ENCODE data around the gene HOXB9. TPM values are rescaled to one million over a fixed set of nuclear protein-coding genes. Genes with fewer than 3 reads are reported as not detected.

HOXB9 gene
- total and polyA plus RNA-seq, 10 of the 15 experiments (the other 5 are each of a cell fraction or from before 2014, with no cell fraction given): 0.01 to 0.49 (median 0.09) TPM; not detected in 5

DNA sequence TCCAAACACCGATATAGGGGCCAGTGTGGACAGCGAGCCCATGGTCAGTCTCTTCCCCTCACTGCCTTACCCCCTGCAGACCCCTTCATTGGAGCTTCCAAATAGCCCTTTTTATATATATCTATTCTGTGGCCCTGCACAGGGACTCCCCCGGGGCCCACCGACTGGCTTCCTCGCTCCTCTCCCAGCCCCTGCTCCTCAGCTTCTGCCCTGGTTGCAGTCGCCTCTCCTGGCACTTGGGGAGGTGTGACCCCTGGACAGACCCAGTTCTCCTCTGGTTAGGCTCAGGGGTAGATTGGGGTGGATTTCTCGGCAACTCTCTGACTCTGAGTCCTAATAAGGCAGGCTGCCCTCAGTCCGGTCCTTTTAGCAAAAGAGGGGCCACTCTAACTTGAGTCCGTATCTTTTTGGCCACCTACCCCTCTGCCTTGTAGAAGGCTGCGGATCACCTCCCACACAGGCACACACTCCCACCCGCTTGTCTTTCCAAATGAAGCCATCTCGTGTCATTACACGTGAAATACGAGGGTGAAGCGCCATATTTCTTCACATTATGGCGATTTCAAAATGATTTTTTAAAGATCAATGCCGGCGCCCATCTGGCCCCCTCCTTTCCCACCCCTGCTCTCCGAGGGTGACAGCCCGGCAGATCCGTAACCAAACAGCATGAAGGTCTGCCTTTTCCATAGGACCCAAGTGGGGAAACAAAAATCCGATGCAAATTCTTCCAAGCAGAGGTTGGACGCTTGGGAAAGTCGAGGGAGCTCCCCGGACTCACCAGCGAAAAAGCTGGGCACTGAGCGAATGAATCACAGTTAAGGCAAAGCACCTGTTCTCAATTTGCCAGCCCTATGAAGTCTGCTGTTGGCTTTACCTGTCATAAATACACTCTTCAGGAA, 1.7 kb upstream of the HOXB9 start (continued):
- TF ChIP-seq SMAD1 (IDR thresholded peaks at IDR 0.05; ENCODE audit: low read depth, partially characterized antibody): no peak

DNA sequence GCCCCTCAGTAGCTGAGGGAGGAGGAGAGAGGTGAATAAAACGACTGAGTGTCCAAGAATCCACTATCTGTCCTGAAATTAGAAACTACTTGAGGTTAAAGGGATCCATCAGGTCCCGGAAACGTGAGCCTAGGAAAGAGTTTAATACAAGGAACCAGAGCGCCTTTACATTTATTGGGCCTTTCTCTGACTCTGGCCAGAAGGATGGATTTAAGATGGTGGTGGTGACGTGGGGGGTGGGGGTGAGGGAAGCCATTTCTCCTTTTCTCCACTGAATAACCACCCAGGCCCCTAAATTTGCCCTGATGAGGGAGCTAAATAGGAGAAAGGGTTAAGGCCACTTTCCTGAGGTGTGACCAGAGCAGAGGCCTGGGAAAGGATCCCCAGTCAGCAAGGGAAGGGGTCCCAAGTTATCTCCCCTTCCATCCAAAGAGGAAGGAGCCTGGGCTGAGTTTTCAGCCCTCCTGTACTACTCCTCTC, 1.0 kb upstream of the HOXB9 start:
- Histone ChIP-seq H3K4me1 (ENCODE audit: control insufficient read depth, insufficient read depth, low read length) (peaks cover 7% of the 10 kb centered on the region), H3K27ac (ENCODE audit: control insufficient read depth, insufficient read depth) (no peak overlapping the region), H3K9ac (ENCODE audit: control insufficient read depth, insufficient read depth, low read length) (no peak overlapping the region), H3K4me2 (ENCODE audit: control insufficient read depth, insufficient read depth) (no peak overlapping the region), H3K79me2 (ENCODE audit: control insufficient read depth, insufficient read depth, low read length) (no peaks in the 10 kb centered on the region), H3K27me3 (replicated peaks in 1 of 2; ENCODE audit: control insufficient read depth in 2 of 2, insufficient read depth in 2 of 2, low read length in 1 of 2) (peaks cover 33 to 34% of the 10 kb centered on the region in 2 experiments), H2AFZ (ENCODE audit: control insufficient read depth, low read depth, low read length) (no peak overlapping the region), H4K20me1 (ENCODE audit: control insufficient read depth, insufficient read depth) (no peaks in the 10 kb centered on the region), H3K9me3 (replicated peaks; ENCODE audit: control insufficient read depth, insufficient read depth, low read length) (no peaks in the 10 kb centered on the region), H3K36me3 (ENCODE audit: control insufficient read depth in 2 of 2, insufficient read depth in 2 of 2, low read length in 1 of 2) (no peaks in the 10 kb centered on the region; a peak in 1 of 4 replicates), H3K4me3 (no peak overlapping the region)
- DNase-seq (ENCODE audit: low read depth, low spot score) (no peak), ATAC-seq (no peak), FAIRE-seq (no peak)
- ChIA-PET POLR2A (no interaction called here), CTCF (interaction anchor here (1.1 to 2.4 kb wide), 2 partner anchors 8 to 10 kb away, joined by 3 to 16 read pairs; no protein-coding TSS in a partner anchor), SMC1A (ENCODE audit: uncharacterized antibody, unreplicated experiment) (interaction anchor here (1.4 kb wide), 1 partner anchor 9 kb away, joined by 3 read pairs; no protein-coding TSS in a partner anchor), RAD21 (ENCODE audit: unreplicated experiment) (interaction anchor here (1.0 kb wide), 1 partner anchor 21 kb away, joined by 3 read pairs; no protein-coding TSS in a partner anchor)
- no TSS peak for BruUV-seq (replicated peaks)
- intact Hi-C loops (cut with micrococcal nuclease; ENCODE audit: unreplicated experiment) (no loop called here), in situ Hi-C loops (cut with MboI) (loop anchor here (10.0 kb wide), 1 partner anchor 782 kb away; the partner anchor contains the start of gene SCRN2)
- WGBS (ENCODE audit: insufficient coverage, insufficient replicate concordance, low lambda C conversion rate, missing lambda C conversion rate): 60% methylated on average over 5 of the region's 5 CpGs
- TF ChIP-seq SIX5 (IDR thresholded peaks at IDR 0.05; ENCODE audit: low read depth, low read length, severe bottlenecking) (no peak), NFYB (IDR thresholded peaks at IDR 0.05; ENCODE audit: insufficient read depth, low read depth, low read length) (no peak), POLR2AphosphoS2 (IDR thresholded peaks at IDR 0.05; ENCODE audit: low read depth, low read length) (no peak)
